HUDEP-2 (cell line): ENCODE data around the gene IGF2.
"Not testable (repeated sequence)": the region's sequence is repeated elsewhere in the genome, so short reads cannot be mapped to it uniquely, and the experiment has no call there.

Experiments
- DNase-seq, 76 experiments: peaks; one replicate each; lab custom pipeline; 2025; ENCODE audit not compliant: unreplicated experiment in 76 of 76; lab: John Stamatoyannopoulos, UW

The IGF2 gene

DNA sequence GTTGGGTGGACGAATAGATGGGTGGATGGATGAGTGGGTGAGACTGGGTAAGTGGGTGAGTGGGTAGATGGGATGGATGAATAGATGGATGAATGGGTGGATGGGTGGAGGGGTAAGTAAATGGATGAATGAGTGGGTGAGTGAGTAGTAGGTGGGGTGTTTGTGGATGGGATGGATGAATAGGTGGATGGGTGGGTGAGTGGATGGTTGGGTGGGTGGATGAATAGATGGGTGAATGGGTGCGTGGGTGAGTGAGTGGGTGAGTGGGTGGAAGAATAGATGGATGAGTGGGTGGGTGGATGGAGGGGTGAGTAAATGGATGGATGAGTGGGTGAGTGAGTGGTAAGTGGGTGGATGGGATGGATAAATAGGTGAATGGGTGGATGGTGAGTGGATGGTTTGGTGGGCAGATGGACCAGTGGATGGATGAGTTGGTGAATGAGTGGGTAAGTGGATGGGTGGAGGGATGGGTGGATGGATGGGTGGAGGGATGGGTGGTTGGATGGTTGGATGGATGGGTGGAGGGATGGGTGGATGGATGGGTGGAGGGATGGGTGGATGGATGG lies 12.6 kb downstream of the IGF2 start:
- no peak for DNase-seq

DNA sequence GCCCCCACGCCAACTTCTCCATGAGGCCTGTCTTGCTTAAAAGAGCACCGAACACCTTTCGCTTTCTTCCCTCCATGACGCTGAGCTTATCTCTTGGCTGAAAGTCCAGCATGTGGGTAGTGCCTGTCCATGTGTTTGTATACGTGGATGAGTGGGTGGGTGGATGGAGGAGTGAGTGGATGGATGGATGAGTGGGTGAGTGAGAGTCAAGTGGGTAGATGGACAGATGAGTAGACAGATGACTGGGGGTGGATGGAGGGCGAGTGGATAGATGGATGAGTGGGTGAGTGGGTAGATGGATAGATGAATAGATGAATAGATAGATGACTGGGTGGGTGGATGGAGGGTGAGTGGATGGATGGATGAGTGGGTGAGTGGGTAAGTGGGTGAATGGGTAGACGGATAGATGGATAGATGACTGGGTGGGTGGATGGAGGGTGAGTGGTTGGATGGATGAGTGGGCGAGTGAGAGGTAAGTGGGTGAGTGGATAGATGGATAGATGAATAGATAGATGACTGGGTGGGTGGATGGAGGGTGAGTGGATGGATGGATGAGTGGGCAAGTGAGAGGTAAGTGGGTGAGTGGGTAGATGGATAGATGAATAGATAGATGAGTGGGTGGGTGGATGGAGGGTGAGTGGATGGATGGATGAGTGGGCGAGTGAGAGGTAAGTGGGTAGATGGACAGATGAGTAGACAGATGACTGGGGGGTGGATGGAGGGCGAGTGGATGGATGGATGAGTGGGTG lies 14.3 kb downstream of the IGF2 start:
- DNase-seq: not testable (repeated sequence)

DNA sequence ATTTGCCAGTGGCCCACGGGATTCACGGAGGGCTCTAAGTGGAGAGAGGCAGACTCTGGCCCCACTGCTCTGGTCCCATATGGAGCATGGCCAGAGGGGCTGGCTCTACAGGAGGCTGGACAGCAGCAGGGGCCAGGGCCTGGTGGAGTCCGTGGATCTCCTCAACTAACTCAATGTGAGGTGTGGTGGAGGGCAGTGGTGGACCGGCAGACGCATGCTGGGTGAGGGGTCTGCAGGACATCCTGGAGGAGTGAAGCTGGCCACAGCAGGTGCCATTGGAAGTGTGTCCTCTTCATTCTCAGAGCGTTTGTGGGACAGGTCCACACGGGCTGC lies 15.6 kb downstream of the IGF2 start:
- no peak for DNase-seq

DNA sequence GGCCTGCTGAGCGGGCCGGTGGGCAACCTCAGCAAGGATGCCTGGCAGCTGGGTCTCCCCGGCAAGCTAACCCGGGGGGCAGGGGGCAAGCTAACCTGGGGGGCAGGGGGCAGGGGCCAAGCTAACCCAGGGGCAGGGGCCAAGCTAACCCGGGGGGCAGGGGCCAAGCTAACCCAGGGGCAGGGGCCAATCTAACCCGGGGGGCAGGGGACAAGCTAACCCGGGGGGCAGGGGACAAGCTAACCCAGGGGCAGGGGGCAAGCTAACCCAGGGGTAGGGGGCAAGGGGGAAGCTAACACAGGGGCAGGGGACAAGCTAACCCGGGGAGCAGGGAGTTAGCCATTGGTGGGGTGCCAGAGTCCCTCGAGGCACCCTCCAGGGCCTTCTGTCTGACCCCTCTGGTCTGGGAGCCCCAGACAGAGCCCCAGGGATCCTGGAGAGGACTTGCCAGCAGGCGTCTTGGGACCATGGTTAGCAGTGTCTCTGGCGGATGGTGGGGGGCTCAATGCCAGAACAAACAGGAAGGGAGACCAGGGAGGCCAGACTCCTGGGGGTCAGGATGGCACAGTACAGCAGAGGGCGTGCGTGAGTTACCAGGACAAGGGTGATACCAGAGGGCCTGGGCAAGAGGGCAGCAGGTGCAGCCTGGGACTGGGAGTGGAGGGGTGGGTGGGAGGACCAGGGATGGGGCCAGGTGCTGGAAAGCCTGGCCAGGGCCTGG lies 16.1 kb downstream of the IGF2 start:
- no peak for DNase-seq

DNA sequence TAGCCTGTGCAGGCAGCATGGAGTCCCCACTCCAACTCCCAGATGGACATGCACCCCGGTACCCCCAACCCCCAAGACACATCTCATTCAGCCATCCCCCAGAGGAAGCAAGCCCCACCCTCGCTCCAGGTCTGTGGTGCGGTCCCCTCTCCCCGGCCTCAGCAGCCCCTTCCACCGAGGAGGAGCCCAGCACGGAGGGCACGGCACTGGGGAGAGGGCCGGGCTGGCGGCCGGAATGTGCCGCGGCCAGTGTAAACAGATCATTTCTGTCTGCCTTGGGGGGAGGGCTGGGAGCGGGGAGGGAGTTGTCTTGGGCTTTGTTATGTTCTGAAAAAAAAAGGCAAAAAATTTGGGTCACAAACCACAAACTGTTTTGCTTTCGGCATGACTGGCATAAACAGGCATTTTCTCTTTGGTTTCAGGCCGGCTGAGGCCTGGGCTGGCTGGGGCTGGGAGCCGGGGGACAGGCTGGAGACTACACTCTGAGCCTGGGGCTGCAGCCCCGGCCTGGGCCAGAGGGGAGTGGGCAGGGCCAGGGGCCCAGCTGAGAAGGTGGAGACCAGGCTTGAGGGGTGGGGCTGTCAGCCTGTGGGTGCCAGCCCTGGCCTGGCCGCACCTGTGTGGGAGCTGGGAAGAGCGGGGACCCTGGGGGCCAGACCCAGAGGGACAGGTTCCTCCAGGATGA lies 16.8 kb downstream of the IGF2 start:
- DNase-seq: no peak

DNA sequence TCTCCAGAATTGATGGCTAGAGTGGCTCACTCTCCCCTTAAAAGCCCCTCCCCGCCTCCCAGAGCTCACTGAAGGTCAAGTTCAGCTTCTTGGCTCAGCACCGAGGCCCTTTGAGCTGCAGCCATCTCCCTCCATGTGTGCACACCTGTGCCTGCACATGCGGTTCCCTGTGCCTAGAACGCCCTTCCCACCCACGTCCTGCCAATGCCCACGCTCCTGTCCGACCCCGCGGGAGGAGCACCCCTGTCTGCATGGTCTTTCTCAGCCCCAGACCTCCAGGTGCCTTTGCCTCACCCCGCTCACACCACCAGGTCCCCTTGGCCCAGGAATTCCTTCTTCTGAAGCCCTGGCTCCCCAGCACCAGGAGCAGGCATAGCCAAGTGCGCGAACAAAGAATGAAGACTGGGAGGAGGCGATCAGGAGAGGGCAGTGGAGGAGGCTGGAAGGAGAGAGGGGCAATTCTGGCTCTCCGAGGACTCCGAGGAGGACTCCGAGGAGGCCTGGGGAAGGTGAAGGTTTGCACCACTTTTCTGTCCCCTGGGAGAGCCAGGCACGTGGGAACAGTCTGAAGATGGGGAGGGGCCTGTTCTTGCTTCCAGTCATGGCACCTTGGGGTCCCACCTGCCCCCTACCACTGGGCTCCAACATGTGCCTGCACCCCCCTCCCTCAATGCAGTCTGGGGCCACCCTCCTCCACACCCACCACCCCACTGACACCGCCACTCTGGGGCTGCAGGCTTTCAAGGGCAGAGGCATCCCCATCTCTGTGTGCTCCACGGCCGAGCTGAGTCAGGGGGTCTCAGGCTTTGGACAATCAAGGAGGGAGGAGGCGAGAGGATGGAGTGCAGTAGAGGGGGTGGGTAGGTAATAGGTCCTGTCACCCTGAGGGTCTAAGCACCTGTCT lies 17.7 kb downstream of the IGF2 start:
- no peak for DNase-seq

DNA sequence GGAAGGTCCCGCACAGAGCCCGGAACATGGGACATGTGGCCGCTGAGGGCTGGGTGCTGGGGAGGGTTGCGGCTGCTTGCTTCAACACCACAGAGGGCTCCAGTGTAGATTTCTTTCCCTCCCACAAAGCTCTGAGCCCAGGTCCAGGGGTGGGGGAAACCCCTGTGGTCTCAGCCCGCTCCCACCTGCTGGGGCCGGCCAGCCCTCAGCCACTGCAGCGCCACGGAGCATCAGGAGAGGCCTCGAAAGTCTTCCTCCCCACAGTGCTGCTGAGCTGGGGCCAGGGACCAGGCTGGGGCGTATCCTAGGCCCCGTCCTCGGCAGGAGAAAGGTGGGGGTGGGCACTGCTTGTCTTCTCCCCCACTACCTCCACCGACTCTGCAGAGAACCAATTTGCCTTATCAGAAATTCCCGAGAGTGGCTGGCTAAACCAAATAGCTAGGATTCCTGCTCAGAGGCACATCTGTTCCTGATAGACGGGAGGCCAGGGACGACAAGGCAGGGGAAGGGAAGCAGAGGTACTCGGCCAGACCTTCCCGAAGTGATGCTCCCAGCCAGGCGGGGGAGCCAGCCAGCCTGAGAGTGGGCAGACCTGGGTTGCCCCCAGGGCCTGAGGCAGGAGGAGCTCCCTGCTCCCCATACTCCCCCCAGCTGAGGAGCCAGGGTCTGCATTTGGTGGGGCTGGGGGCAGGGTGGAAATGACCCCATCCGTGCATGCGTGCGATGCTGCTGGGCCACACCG lies 18.7 kb downstream of the IGF2 start:
- no peak for DNase-seq

DNA sequence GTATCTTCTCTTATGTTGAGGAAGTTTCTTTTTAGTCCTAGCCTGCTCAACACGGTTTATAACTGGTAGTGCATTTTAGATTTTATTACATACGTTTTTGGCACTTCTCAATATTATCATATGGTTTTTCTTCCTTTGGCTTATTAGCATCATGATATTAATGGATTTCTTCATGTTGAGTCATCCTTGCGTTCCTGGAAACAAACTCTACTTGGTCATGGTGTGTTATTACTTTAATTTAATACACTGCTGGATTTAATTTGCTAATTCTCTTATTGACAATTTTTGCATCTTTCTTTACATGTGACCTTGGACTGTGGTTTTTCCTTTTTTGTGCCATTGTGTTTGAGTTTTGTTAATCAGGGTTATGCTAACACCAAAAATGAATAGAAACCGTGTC lies 20.5 kb downstream of the IGF2 start:
- no peak for DNase-seq

DNA sequence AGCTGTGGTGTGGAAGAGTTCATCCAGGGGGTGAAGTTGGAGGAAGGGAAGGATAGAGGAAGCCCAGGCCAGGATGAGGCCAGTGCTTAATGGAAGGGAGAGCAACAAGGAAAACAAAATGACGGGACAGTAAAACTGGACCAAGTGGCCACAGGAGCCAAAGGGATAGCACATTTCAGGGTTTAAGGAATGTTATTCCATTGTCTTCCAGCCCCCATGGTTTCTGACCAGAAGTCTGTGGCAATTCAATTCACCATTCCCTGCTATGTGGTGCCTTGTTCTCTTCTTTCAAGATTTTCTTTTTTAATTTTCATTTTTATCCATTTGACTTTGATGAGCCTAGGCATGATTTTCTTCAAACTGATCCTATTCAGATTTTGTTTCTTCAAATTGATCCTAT lies 22.5 kb downstream of the IGF2 start:
- no peak for DNase-seq

DNA sequence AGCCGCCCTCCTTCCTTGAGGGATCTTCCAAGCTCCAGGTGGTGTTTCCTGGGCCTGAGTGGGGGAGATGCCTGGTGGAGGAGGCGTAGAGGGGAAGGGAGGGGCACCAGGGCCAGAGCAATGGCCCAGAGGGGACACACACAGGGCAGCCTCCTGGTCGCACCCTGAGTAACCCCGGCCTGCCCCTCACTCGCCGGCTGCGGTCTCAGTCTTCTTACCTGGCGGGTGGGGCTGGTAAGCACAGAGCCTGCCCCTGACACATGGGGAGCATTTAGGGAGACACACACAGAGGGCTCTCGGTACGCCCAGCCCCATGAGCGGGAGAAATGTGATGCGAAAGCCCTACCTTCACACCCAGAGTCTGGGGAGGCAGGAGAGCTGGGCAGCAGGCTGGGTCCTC lies 23.9 kb downstream of the IGF2 start:
- no peak for DNase-seq

DNA sequence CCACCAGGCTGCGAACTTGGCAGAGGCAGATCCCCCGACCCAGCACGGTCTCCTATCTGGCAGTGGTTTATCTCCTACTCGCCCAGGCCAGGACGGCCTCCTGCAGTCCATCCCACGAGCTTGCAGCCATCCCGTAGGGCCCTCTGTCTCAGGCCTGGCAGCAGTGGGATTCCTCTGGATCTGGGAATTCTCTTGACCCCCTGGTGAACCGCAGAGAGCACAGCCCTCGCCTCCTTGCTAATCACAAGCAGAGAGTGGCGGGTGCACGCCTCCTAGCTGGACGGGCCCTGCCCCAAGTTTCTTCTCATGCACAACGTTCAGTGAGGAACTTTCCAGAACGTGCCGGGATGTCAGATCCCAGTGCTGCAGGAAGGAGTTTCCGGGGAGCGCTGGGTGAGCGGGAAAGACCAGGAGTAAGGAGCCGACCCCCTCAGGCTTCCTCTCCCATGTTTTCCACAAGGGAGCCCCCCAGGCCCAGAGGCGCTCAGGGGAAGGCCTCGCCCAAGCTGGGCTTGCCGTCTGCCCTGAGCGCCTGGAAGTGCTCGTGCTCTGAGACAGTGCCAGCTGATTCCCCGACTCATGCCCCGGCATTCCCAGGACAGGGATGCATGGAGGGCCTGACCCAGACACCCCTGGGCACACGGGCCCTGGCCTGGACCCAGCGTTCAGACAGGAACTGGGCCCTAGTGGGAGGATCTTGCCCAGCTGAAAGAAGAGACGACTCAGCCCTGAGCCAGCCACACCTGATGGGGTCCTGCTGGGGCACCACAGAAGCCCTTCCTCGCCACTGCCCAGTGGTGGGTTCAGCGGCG lies 24.6 kb downstream of the IGF2 start:
- no peak for DNase-seq

DNA sequence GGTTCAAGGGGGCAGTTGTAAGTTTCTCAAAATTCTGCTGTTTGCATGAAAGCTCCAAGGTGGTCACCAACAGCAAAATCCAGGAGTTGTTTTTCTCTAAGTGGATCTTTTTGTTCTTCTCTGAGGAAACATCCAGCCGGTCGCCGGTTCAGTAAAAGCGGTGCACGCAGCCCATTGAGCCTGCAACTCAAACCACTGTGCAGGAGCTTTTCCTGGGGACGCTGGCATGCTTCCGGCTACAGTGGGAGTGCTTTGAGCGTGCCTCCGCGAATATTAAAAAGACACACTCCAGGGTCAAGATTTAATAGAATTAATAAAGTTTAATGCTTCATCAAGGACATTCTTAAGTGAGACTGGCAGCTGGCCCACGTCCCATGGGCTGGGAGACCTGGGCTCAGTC lies 25.4 kb downstream of the IGF2 start:
- no peak for DNase-seq

DNA sequence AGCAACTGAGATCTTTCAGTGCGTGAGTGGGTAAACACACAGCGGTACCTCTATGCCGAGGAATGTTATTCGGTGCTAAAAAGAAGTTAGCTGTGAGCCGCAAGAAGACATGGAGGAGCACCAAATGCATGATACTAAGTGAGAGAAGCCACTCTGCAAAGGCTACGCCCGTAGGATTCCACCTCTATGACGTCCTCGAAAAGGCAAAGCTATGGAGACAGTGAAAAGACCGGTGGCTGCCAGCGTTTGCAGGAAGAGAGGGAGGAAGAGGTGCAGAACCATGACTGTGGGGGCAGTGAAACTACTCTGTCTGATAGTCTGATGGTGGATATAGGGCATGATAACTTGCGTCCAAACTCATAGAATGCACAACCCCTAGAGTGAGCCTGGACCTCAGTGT lies 28.7 kb downstream of the IGF2 start:
- DNase-seq: no peak

DNA sequence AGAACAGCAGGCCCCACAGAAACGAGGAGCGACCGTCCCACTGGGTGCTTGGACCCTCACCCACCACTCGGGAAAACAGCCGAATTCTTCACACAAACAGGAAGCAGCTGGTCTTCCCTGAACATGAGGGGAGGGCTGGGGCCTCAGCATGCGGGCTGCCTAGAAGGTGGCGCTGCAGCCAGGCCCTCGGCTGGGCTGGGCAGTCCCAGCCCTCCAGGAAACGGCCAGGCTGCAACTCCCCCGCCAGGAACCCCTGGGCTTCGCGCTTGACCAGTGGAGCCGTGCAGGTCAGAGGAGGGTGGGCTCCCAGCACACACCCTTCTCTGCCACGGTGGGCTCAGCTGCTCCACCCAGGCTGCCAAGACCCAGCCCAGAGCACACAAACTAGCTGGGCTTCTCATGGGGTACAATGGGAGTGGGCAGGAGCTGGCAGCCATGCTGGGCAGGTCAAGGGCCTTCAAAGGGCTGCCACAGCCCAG lies 29.6 kb downstream of the IGF2 start:
- no peak for DNase-seq

DNA sequence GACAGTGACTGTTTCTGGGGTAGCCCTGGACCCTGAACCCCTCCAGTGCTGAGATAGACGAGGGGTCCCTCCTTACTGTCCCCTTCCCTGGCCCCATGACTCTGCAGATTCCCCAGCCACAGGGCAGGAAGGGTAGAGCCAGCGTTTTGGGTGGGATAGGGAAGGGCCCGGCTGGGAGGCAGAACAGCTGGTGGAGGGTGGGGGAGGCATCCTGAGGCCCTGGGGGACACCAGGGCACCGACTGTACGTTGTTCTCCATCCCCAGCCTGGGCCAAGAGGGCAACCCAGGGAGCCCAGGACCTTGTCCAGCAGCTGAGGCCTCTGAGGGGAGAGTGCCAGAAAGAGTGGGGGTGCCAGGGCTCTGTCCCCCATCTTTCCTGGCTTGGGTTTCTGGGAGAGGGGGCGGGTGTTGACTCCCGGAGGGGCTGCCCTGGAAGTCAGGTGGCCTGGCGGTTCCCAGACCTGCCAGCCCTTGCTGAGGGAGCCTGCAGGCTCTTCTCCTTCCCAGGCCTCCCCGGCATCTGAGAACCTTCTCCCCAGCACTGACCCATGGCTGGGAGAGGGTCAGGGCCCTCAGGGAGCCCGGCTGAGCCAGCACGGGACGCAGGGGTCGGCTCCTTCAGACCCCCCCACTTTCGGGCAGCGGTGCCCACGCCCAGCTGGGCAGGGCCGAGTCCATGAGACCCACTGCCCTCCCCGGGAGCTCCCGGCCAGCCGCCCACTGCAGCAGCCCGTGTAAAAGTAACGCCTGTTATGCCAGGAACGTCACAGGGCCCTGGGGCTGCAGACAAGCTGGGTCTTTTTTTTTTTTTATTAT lies 30.3 kb downstream of the IGF2 start:
- DNase-seq: no peak

DNA sequence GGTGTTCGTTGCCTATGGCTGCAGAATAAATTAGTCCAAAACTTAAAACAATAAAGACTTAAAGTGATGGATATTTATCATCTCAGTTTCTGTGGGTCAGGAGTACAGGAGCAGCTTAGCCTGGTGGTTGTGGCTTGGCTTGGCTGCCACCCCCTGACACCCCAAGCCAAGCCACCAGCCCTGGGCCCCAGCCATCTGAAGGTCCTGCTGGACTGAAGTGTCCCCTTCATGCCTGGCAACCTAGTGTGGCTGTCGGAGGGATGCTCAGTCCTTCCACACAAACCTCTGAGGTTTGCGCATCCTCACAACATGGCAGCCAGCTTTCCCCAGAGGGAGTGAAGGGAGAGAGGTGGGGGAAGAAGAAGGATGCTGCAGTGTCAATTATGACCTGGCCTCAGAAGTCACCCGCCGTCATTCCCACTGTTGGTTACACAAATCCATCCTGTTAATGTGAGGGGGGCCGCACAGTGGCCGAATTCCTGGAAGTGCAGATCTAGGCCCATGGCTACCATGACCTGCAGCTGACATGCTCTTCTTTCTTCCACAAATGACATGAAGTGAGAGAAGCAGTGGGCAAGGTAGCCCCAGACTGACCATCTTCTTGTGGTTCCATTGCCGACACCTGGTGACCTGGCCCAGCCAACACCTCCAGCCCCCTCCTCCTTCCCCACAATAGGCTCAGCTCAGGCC lies 31.1 kb downstream of the IGF2 start:
- no peak for DNase-seq

DNA sequence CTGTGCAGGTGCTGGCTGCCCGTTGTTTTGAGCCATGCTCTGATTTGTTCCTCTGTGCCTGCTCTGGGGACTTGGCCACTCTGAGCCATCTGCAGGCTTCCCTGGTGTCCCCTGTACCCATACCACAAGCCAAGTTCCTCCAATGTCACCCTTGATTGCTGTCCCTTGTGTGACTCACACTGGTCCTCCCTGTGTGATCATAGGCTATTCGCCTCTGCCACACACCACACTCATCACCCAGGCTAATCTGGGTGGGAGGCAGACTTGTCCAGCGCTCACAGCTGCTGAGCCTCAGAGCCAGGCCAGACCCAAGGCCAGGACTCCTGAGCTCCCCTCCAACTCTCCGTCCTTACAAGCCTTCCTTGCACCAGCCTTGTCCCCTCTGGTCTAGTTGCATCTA lies 31.7 kb downstream of the IGF2 start:
- no peak for DNase-seq
